H1 (cell line): ENCODE measurements around the gene TMEM272. TPM values are rescaled to one million over a fixed set of nuclear protein-coding genes. Genes with fewer than 3 reads are reported as not detected.

Experiments used
- FOSL1 ChIP-seq: IDR thresholded peaks from 2 replicates; pipeline ENCODE4 v1.6.1; 2011; ENCODE audit warnings: mild to moderate bottlenecking, low read depth, low read length, moderate library complexity; ENCODE audit not compliant: insufficient read depth
- RXRA ChIP-seq: IDR thresholded peaks from 2 replicates; pipeline ENCODE4 v1.6.1; 2011; ENCODE audit warnings: low read depth, mild to moderate bottlenecking, low read length, moderate library complexity; ENCODE audit not compliant: insufficient read depth
- polyA plus RNA-seq, 7 experiments: library from polyadenylated mRNA; depleted of rRNA in 3 of 7; stranded (reverse) in 5 of 7; unstranded in 2 of 7; fragments of >200 nt in 5 of 7; fragments of 200-250 nt in 2 of 7; gene quantifications; 1 replicate in 5 of 7; 2 replicates in 1 of 7; 4 replicates in 1 of 7; pipeline versions ENCODE4 v1.2.1 to v1.2.3, GENCODE V29; 2011 to 2013; ENCODE audit warnings: missing spikeins in 2 of 7, mixed read lengths in 2 of 7
- total RNA-seq: library from RNA; stranded (reverse); fragmentation: NEBNext Ultra II Directional; extraction: Animal tissue kit (Norgen Biotek cat#: 25700); gene quantifications from 2 replicates; pipeline ENCODE4 v1.2.1, GENCODE V29; 2021
- TF ChIP-seq, protein P1 (sequence below): fragments of 300-600 bp; sonication (generic); IDR thresholded peaks from 2 replicates; pipeline ENCODE4 v1.7.1; 2012; ENCODE audit warnings: low read length, moderate library complexity, mild to moderate bottlenecking, inconsistent platforms; ENCODE audit not compliant: insufficient replicate concordance
- TF ChIP-seq, protein P2 (sequence below): IDR thresholded peaks from 2 replicates; pipeline ENCODE4 v1.6.1; 2012; ENCODE audit warnings: low read length, inconsistent platforms
- TF ChIP-seq, protein P3 (sequence below): IDR thresholded peaks from 2 replicates; pipeline ENCODE4 v1.6.1; 2011; ENCODE audit warnings: low read length, improper control_type of control experiment

Gene TMEM272
- total and polyA plus RNA-seq, 2 of the 8 experiments (the other 6 are each of a cell fraction or from before 2014, with no cell fraction given) = 0.05 TPM; not detected in 1

DNA sequence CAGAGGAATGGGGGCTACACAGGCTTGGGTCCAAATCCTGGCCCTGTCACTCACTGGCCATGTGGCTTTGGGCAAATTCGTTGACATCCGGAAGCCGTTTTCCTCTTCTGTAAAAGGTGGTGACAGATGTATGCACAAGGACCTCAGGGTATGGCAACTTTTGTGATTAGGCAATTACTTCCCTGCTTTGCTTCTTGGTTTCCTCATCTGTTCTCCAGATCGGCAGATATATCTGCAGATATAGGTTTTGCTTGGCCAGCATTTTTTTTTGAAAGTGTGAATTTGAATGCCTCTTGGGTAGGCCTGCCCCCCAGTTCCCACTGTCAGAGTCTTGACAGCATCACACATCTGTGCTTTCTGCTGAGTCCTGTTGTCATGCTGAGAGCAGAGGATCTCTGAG is 17.7 kb downstream of the TMEM272 start (continued):
- TF ChIP-seq, protein P1, sequence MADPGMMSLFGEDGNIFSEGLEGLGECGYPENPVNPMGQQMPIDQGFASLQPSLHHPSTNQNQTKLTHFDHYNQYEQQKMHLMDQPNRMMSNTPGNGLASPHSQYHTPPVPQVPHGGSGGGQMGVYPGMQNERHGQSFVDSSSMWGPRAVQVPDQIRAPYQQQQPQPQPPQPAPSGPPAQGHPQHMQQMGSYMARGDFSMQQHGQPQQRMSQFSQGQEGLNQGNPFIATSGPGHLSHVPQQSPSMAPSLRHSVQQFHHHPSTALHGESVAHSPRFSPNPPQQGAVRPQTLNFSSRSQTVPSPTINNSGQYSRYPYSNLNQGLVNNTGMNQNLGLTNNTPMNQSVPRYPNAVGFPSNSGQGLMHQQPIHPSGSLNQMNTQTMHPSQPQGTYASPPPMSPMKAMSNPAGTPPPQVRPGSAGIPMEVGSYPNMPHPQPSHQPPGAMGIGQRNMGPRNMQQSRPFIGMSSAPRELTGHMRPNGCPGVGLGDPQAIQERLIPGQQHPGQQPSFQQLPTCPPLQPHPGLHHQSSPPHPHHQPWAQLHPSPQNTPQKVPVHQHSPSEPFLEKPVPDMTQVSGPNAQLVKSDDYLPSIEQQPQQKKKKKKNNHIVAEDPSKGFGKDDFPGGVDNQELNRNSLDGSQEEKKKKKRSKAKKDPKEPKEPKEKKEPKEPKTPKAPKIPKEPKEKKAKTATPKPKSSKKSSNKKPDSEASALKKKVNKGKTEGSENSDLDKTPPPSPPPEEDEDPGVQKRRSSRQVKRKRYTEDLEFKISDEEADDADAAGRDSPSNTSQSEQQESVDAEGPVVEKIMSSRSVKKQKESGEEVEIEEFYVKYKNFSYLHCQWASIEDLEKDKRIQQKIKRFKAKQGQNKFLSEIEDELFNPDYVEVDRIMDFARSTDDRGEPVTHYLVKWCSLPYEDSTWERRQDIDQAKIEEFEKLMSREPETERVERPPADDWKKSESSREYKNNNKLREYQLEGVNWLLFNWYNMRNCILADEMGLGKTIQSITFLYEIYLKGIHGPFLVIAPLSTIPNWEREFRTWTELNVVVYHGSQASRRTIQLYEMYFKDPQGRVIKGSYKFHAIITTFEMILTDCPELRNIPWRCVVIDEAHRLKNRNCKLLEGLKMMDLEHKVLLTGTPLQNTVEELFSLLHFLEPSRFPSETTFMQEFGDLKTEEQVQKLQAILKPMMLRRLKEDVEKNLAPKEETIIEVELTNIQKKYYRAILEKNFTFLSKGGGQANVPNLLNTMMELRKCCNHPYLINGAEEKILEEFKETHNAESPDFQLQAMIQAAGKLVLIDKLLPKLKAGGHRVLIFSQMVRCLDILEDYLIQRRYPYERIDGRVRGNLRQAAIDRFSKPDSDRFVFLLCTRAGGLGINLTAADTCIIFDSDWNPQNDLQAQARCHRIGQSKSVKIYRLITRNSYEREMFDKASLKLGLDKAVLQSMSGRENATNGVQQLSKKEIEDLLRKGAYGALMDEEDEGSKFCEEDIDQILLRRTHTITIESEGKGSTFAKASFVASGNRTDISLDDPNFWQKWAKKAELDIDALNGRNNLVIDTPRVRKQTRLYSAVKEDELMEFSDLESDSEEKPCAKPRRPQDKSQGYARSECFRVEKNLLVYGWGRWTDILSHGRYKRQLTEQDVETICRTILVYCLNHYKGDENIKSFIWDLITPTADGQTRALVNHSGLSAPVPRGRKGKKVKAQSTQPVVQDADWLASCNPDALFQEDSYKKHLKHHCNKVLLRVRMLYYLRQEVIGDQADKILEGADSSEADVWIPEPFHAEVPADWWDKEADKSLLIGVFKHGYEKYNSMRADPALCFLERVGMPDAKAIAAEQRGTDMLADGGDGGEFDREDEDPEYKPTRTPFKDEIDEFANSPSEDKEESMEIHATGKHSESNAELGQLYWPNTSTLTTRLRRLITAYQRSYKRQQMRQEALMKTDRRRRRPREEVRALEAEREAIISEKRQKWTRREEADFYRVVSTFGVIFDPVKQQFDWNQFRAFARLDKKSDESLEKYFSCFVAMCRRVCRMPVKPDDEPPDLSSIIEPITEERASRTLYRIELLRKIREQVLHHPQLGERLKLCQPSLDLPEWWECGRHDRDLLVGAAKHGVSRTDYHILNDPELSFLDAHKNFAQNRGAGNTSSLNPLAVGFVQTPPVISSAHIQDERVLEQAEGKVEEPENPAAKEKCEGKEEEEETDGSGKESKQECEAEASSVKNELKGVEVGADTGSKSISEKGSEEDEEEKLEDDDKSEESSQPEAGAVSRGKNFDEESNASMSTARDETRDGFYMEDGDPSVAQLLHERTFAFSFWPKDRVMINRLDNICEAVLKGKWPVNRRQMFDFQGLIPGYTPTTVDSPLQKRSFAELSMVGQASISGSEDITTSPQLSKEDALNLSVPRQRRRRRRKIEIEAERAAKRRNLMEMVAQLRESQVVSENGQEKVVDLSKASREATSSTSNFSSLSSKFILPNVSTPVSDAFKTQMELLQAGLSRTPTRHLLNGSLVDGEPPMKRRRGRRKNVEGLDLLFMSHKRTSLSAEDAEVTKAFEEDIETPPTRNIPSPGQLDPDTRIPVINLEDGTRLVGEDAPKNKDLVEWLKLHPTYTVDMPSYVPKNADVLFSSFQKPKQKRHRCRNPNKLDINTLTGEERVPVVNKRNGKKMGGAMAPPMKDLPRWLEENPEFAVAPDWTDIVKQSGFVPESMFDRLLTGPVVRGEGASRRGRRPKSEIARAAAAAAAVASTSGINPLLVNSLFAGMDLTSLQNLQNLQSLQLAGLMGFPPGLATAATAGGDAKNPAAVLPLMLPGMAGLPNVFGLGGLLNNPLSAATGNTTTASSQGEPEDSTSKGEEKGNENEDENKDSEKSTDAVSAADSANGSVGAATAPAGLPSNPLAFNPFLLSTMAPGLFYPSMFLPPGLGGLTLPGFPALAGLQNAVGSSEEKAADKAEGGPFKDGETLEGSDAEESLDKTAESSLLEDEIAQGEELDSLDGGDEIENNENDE = no peak
- no peak for TF ChIP-seq RXRA
- TF ChIP-seq, protein P2, sequence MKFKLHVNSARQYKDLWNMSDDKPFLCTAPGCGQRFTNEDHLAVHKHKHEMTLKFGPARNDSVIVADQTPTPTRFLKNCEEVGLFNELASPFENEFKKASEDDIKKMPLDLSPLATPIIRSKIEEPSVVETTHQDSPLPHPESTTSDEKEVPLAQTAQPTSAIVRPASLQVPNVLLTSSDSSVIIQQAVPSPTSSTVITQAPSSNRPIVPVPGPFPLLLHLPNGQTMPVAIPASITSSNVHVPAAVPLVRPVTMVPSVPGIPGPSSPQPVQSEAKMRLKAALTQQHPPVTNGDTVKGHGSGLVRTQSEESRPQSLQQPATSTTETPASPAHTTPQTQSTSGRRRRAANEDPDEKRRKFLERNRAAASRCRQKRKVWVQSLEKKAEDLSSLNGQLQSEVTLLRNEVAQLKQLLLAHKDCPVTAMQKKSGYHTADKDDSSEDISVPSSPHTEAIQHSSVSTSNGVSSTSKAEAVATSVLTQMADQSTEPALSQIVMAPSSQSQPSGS = no peak
- TF ChIP-seq FOSL1 = no peak
- TF ChIP-seq, protein P3, sequence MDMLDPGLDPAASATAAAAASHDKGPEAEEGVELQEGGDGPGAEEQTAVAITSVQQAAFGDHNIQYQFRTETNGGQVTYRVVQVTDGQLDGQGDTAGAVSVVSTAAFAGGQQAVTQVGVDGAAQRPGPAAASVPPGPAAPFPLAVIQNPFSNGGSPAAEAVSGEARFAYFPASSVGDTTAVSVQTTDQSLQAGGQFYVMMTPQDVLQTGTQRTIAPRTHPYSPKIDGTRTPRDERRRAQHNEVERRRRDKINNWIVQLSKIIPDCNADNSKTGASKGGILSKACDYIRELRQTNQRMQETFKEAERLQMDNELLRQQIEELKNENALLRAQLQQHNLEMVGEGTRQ = no peak
